ENCODE results near the gene CNTNAP4. TPM values are rescaled to one million over a fixed set of nuclear protein-coding genes. Genes with fewer than 3 reads are reported as not detected.

CNTNAP4 gene
- total RNA-seq, 1 donor from 2014 or later, result not detected

DNA sequence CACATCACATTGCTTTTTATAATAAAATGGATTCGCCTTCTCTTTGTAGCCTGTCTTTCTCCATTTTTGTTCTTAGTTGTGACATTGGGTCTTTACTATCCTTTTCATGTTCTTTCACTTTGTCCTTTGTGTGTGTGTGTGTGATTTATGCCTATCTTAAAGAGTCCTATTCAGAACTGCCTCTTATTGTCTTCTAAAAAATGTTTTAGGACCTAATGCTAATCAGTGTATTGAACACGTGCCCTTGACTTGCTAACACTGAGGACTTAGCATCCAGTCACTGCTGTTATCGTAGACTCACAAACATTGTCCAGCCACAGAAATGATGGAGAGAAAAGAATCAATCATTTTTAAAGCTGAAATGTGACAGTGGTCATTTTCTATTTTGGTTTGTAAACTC lies 251.9 kb downstream of the CNTNAP4 start:
- ATAC-seq (no peak), DNase-seq (ENCODE audit: missing footprints) (no peak)
- intact Hi-C loops (cut with DNase I), result no loop called here

DNA sequence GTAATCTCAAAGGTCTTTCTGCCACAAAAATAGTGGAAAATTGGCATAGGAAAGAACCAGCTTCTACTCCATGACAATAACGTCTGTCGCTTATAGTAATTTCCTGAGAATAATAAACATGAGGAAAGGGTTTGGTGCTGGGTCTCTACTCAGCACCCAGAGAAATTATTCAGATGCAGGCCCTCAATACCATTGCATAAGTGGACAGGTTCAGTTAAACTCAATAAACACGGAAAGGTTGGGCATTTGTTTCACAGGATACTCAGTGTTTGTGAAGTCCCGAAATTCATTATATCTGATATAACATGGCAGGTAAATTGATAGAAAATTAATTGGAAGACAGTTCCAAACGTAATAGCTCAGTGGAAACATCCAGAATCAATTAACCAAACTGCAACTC lies 254.0 kb downstream of the CNTNAP4 start:
- intact Hi-C loops (cut with DNase I), result no loop called here
- DNase-seq (ENCODE audit: missing footprints) (no peak), ATAC-seq (no peak)

DNA sequence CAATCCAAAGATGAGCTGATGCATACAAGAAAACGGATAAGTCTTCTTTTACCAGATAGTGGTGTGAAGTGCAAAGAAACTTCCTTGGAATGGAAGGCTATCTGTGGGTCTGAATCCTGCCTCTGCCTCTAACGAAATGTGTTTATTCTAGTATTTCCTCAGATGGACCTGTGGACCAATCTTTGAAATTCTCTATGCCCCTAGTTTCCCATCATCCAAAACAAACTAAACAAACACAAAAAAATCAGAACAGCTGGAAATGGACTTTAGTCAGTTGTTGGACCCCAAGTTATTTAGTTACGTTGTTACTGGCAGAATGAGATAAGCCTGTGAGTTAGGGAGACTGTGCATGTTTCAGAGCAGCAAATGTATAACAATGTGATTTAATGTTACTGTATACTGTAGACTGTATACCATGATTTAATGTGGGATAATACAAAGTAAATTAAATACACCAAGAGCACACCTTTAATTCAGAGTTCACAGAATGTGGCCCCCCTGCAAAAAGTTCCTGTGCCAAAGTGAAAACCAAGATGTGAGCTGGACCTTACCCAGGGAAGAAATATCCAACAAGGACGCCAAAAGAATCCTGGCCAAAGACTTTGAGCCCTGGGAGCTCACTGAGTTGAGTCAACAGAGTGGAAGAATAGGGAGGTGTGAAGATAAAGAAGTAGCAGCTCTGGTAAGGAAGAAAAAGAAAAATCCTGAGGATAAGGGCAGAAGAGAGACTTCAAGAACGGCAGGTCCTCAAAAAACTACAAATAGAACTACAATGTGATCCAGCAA lies 255.2 kb downstream of the CNTNAP4 start:
- ATAC-seq (no peak), DNase-seq (ENCODE audit: missing footprints) (no peak)
- intact Hi-C loops (cut with DNase I), result no loop called here

DNA sequence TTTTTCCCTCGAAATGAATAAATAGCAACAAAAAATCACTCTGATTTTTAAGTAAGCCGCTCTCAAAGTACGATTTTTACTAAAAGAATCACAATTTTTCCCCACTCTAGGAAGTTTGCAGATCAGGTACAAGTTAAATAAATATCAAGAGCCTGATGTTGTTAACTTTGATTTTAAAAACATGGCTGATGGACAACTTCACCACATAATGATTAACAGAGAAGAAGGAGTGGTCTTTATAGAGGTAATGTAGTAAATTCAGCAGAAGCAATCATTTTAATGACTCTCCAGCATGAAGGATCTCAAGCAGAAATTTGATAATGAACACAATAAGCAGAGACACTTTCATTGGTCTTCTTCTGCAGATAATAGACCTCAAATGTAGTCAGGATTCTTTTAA lies 262.4 kb downstream of the CNTNAP4 start:
- no peak for ATAC-seq
- no peak for DNase-seq (ENCODE audit: missing footprints)
- intact Hi-C loops (cut with DNase I), result no loop called here

DNA sequence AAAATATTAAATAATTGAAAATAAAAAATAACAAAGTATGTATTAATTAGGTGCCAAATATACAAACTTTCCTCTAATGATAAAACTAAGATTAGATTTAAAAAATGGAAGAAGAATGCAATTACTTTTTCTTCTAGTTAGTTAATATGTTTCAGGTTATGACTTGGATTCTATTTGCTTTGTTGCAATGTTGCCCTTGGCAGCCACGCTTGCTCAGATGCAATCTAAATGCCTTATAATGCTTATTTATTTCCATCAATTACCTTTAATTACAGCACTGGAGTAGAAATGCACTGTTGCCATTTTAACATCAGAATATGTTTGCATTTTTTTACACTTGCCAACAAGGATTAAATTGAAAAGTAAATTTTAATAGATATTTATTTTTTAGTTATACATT lies 263.9 kb downstream of the CNTNAP4 start:
- no peak for ATAC-seq
- intact Hi-C loops (cut with DNase I), result no loop called here
- DNase-seq (ENCODE audit: missing footprints), result no peak

DNA sequence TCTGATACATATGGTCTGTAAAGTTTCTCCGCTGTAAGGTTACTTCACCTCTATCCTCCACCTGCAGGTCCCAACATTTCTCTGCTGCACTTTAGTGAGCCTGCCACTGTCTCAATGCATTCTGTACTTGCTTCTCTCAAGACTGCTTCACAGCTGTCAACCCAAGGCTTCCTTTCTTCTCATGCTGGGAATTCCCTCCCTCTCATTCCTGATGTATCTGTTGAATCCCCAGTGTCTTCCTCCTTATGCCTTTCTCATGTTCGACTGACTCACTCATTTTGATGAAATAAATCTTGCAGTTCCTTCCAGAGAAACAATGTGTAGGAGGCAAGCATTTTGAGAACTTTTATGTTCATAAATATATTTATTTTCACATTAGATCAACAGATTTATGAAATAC lies 288.3 kb downstream of the CNTNAP4 start:
- intact Hi-C loops (cut with DNase I), result no loop called here
- no peak for ATAC-seq
- DNase-seq (ENCODE audit: missing footprints), result no peak

DNA sequence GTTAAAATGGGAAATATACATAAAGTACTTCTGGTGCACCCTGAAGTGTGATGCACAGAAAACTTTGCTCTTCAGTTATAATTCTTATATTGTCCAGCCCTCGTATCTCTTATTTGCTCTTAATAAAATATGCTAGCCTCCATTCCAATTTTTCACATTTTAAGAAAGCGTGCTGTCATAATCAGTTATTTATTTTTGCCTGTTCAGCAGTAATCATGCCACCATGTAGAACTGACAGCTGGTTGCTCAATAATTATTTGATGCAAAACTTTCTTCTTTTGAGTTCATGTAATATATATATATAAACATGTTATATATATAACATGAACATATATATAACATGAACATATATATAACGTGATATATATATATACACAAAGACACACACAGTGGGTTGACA lies 294.6 kb downstream of the CNTNAP4 start:
- no peak for ATAC-seq
- DNase-seq (ENCODE audit: missing footprints), result no peak
- intact Hi-C loops (cut with DNase I), result no loop called here

DNA sequence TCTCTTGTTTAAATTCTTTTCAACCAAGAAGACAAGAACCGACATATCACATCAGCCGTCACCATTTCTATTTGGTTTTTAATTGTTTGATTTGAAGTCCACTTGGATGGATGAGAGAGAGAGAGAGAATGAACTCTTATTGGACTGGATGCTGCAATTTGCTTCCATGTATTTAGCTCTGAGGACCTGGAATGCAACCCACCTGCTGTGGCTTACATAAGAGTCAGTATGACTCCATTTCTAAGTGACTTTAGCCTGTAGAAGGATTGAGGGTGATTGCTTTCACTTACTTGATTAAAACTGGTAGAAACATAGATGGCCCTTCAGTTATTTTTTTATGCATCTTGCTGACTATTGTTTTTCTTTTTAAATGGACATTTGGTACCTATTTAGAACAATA lies 296.1 kb downstream of the CNTNAP4 start:
- DNase-seq (ENCODE audit: missing footprints), result no peak
- intact Hi-C loops (cut with DNase I), result no loop called here
- no peak for ATAC-seq

DNA sequence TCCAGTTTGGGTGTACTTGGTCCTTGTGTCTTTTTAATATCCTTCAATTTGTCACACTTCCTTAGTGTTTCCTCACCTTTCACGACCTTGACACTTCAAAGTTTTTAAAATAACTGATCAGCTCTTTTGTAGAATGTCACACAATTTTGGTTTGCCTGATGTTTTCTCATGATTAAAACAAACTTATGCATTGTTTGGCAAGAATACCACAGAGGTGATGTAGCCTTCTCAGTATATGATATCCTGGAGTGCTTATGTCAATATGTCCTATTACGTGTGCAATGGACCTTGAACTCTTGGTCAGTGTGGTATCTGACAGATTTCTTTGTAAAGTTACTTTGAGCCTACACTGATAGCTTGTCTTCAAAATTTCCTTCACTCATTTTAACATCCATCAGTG lies 297.4 kb downstream of the CNTNAP4 start:
- no peak for DNase-seq (ENCODE audit: missing footprints)
- intact Hi-C loops (cut with DNase I), result no loop called here
- ATAC-seq, result no peak

DNA sequence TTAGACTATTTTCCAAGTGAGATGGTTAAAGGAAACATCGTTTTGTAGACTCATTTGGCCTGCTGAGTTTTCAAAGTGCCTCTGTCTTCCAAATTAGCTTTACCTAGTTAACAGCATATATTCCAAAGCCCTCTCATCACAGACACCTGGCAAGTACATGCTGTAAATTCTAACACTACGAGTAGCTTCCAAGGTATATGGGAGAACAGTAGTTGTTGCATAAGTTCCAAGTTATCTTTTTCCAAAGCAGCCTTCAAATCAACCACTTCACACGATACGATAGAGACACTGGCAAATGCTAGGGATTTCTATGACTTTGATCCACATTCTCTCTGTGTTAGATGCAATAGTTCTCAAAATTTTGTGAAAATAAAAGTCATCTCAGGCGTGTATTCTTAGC lies 299.3 kb downstream of the CNTNAP4 start:
- intact Hi-C loops (cut with DNase I), result no loop called here
- ATAC-seq (no peak), DNase-seq (ENCODE audit: missing footprints) (no peak)

DNA sequence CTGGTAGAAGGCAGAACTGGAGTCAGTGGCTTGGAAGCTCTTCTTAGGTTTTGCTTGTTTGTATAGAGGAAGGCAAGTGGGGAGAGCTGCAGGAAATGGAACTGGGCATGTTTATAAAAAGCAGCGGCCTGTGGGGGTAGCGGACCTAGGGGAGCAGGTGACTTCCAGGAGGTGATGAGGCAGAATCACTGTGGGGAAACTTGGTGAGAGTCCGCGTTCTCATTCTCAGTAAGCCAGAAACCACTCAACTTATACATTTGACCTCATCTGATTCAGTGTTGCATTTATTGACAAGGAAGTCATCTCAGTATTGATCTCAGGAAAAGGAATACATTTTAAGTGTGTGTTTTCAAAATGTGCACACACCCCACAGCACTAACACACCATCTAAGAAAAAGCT lies 299.8 kb downstream of the CNTNAP4 start:
- no peak for DNase-seq (ENCODE audit: missing footprints)
- no peak for ATAC-seq
- intact Hi-C loops (cut with DNase I), result no loop called here

DNA sequence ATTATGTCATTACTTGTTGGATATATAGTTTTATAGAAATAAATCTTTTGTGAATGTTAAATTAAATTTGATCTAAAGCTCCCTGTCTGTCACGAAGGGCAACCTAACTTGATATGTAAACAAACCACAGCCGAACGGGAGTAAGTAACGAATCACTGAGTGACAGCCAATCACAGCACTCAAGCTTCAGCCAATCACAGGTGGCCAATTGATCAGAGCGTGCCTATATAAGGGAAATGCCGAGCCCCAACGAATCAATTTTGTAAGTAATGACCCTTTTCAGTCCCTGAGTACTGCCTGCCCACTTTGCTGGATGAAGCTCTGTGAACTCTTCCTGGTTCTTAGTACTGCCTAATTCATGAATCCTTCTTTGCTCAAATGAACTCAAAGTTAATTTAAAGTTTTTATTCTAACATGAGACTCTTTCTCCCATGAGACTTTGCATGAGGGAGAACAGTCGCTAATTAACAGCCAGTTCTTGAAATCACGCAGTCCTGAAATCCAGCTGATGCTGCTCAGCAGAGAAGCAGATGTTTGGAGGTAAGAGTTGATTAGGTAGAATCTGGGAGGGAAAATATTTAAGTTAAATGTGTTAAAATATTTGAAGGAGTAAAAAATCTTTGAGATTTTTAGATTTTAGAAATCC lies 302.2 kb downstream of the CNTNAP4 start:
- ATAC-seq, result no peak
- intact Hi-C loops (cut with DNase I), result no loop called here
- DNase-seq (ENCODE audit: missing footprints), result no peak

DNA sequence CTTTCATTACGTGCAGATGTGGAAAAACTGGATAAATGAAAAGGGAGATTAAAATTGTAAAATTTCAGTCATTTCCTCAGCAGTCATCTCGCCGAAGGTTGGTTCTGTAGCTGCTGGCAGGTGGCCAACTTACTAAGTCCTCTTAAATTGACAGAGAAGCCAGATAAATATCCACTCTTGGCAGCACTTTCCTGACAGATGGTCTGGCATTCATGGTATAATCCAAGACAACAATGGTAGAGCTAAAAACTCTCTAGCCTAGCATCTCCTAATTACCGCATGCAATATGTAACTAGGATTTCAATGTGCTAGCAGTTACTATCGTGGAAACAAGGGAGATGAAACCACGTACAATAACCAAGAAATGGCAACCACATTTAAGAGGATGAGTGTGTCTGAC lies 306.3 kb downstream of the CNTNAP4 start:
- ATAC-seq (no peak), DNase-seq (ENCODE audit: missing footprints) (no peak)
- intact Hi-C loops (cut with DNase I), result no loop called here

DNA sequence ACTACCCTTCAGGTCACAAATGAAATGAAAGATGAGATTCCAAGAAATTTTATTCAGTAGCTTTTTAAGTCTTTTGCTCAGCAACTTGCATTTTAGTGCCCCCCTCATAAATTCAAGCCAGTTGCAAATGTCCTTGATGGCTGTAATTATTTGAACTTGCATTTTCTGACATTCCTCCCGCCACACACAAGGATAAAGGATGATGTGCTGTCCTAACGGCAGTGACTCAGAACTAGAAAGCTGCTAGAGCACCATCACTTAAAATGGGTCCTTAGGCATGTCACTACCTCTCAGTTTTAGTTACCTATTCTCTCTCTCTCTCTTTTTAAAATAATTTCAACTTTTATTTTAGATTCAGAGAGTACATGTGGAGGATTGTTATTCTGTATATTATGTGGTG lies 306.7 kb downstream of the CNTNAP4 start:
- intact Hi-C loops (cut with DNase I), result no loop called here
- ATAC-seq, result no peak
- no peak for DNase-seq (ENCODE audit: missing footprints)

DNA sequence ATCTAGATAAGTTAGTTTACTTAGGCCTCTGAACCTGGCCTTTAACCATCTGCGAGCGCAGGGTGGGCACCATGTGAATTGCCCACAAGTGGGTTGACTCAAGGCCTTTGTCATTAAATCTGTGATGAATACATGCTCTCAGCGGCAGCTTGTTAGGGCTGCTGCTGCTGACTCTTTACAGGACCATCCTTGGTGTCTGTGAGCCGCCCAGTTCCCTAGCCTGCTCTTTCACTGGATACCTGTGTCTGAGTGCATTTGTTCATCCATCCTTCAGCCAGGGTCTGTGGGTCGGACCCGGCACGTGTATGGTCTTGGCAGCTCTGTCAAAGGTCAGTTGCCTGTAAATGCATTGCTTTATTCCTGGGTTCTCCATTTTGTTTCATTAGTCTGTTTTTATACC lies 321.3 kb downstream of the CNTNAP4 start:
- DNase-seq (ENCODE audit: missing footprints) (no peak), ATAC-seq (no peak)
- intact Hi-C loops (cut with DNase I), result no loop called here

DNA sequence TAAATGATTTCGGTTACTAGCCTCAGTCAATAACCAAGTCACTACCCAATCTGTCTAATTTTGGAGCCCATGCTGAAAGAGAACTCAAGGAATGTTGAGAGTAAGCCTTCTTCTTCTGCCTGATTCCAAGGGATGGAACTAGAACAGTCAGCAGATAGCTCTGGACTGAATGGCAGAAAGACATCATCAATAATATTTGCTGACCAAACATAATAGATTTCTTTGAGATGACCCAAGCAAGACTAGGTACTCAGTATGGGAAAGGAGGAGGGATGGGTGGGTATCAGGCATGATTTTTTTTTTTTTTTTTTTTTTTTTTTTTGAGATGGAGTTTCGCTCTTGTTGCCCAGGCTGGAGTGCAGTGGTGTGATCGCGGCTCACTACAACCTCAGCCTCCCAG lies 330.1 kb downstream of the CNTNAP4 start:
- no peak for ATAC-seq
- intact Hi-C loops (cut with DNase I), result no loop called here
- DNase-seq (ENCODE audit: missing footprints), result no peak
